ENCODE results near the gene ELF2. TPM values are rescaled to one million over a fixed set of nuclear protein-coding genes. Genes with fewer than 3 reads are reported as not detected.
A peak's percentile ranks its signal among the peaks of the same experiment; 100 is the strongest.
"Not testable (repeated sequence)": the region's sequence is repeated elsewhere in the genome, so short reads cannot be mapped to it uniquely, and the experiment has no call there.

Gene ELF2
- total RNA-seq, 1 donor from 2014 or later = 30.5 TPM

DNA sequence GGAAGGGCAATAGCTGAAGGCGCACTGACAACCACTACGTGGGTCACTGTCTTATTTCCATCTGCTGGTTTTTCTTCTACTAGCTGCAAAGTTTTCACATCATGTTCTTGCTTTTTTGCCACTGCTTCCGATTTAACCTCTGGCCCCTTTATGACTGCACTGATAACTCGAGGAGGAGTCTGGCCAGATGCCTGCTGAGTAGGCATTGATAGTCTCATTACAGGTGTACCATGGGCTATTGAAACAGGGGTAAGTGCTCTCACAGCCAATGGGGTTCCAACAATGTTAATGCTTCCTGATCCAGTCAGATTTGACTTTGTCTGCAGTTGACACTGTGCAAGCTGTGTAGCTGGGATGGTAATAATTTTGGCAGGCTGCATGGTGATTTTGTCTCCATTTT lies 118.0 kb downstream of the ELF2 start:
- intact Hi-C loops (cut with micrococcal nuclease); H3K27me3 Mint-ChIP-seq; H3K9me3 Mint-ChIP-seq; H3K4me3 Mint-ChIP-seq; DNase-seq: not testable (repeated sequence)
- Mint-ChIP-seq H3K27ac (peak overlapping the region; percentile 39), H3K4me1 (peaks cover 13% of the 10 kb centered on the region), H3K36me3 (ENCODE audit: low read depth) (peaks cover 57% of the 10 kb centered on the region)

DNA sequence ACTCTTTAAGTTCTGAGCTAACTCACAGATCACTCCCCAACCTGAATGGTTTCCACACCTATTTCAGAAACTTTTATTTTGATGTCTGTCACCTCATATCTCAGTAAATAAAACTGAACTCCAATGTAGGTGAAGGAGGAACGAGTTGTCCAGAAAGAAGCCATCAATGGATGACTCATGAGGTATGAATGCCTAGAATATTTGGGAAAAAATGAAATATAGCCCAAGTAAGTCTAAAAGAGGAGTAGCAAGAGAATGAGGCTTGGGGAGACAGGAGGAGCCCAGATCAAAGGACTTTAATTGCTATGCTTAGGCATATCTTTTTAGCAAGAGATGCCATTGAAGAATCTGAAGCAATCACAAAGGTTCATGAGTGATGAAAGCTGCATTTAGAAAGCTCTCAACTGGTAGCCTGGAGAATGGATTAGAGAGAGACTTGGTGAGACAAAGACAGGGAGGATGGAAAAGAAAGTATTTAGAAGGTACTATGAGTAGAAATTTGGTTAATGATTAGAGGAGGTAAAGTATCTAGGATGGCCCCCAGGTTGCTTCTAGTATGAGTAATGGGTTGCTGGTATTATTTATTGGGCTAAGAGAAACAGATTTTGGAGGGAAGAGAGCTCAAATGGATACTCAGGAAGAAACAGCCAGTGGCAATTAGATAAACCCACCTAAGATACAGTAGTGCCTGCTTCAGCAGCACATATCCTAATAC lies 122.1 kb downstream of the ELF2 start:
- Mint-ChIP-seq H3K27ac (no peak overlapping the region), H3K27me3 (no peaks in the 10 kb centered on the region), H3K4me3 (no peak overlapping the region), H3K36me3 (ENCODE audit: low read depth) (peaks cover 47% of the 10 kb centered on the region), H3K9me3 (no peaks in the 10 kb centered on the region), H3K4me1 (peaks cover 13% of the 10 kb centered on the region)
- no peak for DNase-seq
- intact Hi-C loops (cut with micrococcal nuclease) = no loop called here

DNA sequence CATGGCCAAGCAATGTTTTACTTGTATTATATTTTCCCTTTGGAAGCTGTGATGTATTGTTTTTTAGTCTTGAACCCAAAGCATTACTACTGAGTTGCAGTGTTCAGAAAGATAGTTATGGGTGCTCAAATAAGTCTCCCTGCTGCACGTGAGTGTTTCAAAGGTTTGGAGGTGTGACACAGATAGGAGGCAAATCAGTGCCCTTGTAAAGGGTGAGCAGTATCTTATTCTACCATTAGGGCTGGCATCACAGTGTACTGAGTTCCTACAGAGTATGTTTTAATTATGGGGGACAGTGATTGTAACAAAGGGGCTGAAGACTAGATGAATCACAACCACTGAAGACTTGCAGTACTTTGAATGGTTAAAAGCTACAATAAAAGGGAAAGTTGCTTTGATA lies 123.1 kb downstream of the ELF2 start:
- H3K27me3 Mint-ChIP-seq = no peaks in the 10 kb centered on the region
- H3K36me3 Mint-ChIP-seq (ENCODE audit: low read depth) = peaks cover 45% of the 10 kb centered on the region
- intact Hi-C loops (cut with micrococcal nuclease) = no loop called here
- H3K4me1 Mint-ChIP-seq = peaks cover 13% of the 10 kb centered on the region
- no peaks in the 10 kb centered on the region for H3K9me3 Mint-ChIP-seq
- no peak overlapping the region for H3K27ac Mint-ChIP-seq
- no peak overlapping the region for H3K4me3 Mint-ChIP-seq
- DNase-seq = no peak

DNA sequence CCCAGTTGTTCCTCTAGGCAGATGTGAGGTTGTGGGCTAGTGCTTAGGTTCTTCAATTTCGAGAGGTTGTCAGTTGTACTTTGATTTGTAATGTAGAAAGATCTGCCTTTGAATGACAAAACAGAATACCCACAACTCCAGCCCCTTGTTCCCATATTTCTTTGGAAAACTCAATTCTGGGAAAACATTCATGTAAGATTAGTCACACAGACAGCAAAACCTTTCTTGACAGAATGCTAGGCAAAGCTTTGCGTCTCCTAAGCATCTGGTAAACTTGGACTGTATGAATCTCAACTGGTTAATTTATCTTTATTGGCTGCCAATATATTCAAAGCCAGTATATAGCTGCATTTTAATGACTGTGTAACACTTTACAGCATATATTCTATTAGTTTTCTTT lies 126.6 kb downstream of the ELF2 start:
- no peak for DNase-seq
- H3K4me1 Mint-ChIP-seq = peaks cover 9% of the 10 kb centered on the region
- H3K27me3 Mint-ChIP-seq = no peaks in the 10 kb centered on the region
- H3K4me3 Mint-ChIP-seq = no peak overlapping the region
- peaks cover 39% of the 10 kb centered on the region for H3K36me3 Mint-ChIP-seq (ENCODE audit: low read depth)
- H3K27ac Mint-ChIP-seq = no peak overlapping the region
- intact Hi-C loops (cut with micrococcal nuclease) = no loop called here
- no peaks in the 10 kb centered on the region for H3K9me3 Mint-ChIP-seq

DNA sequence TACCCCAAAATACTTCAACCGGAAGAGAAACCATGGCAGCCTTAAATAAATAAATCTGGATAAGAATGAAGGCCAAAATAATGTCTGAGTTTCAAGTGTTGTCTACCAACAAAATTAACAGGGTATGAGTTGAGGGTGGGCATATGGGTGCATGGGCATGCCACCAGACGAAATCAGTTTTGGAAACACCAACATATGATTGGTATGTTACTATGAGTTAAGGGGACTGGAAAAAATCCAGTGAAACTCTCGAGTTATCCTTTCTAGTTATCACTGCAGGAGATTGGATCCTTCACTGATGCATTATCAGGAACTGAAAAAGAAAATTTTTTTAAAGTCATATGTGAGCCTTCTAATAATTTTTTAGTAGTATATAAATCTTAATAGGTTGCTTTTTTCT lies 129.0 kb downstream of the ELF2 start:
- H3K4me1 Mint-ChIP-seq = peaks cover 2% of the 10 kb centered on the region
- H3K4me3 Mint-ChIP-seq = no peak overlapping the region
- DNase-seq = no peak
- H3K27me3 Mint-ChIP-seq = no peaks in the 10 kb centered on the region
- H3K36me3 Mint-ChIP-seq (ENCODE audit: low read depth) = peaks cover 36% of the 10 kb centered on the region
- no peak overlapping the region for H3K27ac Mint-ChIP-seq
- intact Hi-C loops (cut with micrococcal nuclease) = no loop called here
- H3K9me3 Mint-ChIP-seq = no peaks in the 10 kb centered on the region

DNA sequence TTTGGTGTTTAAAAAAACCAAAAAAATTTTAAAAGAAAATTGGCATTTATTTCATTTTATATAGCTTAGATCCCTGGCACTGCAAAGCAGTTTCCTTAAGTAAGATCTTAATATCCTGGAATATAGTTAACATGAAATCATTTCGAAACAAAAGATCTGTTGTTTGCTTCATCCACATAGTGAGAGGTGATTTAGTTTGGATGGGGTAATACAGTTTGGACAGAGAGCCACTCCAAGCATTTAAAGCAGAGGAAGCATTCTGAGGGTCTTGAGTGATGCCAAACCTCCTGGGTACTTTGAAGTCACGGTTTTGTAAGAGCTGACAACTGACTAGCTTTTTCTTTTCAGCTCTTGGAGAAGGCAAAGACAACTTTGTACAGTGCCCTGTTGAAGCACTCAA lies 132.7 kb downstream of the ELF2 start:
- peaks cover 8% of the 10 kb centered on the region for H3K4me1 Mint-ChIP-seq
- H3K36me3 Mint-ChIP-seq (ENCODE audit: low read depth) = peaks cover 38% of the 10 kb centered on the region
- intact Hi-C loops (cut with micrococcal nuclease) = no loop called here
- DNase-seq = no peak
- no peak overlapping the region for H3K4me3 Mint-ChIP-seq
- H3K27ac Mint-ChIP-seq = no peak overlapping the region
- H3K9me3 Mint-ChIP-seq = no peaks in the 10 kb centered on the region
- H3K27me3 Mint-ChIP-seq = no peaks in the 10 kb centered on the region

DNA sequence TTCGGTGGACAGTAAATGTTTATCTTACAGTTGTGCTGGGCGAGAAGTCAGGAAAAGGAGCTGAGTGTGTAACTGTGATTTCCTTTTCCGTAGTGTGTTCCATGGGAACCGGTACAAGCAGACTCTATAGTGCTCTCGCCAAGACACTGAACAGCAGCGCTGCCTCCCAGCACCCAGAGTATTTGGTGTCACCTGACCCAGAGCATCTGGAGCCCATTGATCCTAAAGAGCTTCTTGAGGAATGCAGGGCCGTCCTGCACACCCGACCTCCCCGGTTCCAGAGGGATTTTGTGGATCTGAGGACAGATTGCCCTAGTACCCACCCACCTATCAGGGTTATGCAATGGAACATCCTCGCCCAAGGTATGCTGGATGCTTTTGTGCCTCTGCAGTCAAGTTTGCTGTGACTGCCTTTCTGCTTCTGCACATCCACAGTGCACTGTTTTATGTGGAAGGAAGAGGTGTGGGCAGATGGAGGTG lies 134.0 kb downstream of the ELF2 start:
- DNase-seq = no peak
- peak overlapping the region; percentile 11 for H3K27ac Mint-ChIP-seq
- peaks cover 8% of the 10 kb centered on the region for H3K4me1 Mint-ChIP-seq
- peaks cover 31% of the 10 kb centered on the region for H3K36me3 Mint-ChIP-seq (ENCODE audit: low read depth)
- intact Hi-C loops (cut with micrococcal nuclease) = no loop called here
- no peaks in the 10 kb centered on the region for H3K27me3 Mint-ChIP-seq
- no peak overlapping the region for H3K4me3 Mint-ChIP-seq
- H3K9me3 Mint-ChIP-seq = no peaks in the 10 kb centered on the region

DNA sequence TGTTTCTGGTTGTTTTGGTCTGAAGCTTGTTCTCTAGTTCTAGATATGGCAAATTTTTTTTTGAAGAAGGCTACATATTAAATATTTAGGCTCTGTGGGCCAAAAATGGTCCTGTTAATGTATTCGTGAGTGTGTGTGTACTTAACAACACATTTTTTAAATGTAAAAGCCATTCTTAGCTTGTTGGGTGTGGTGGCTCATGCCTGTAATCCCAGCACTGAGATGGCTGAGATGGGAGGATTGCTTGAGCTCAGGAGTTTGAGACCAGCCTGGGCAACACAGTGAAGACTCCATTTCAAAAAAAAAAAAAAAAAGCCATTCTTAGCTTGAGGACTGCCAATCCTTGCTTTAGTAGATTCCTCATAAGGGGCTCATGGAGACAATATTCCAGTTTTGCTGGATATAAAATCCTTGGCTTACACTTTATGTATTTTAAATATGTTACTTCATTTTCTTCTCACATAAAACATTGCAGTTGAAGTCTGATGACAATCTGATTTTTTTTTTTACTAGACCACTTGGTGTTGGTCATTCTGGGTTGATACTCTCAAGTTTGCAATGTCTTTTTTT lies 138.1 kb downstream of the ELF2 start:
- Mint-ChIP-seq H3K4me1 (peaks cover 16% of the 10 kb centered on the region), H3K9me3 (no peaks in the 10 kb centered on the region), H3K27me3 (no peaks in the 10 kb centered on the region), H3K27ac (no peak overlapping the region), H3K36me3 (ENCODE audit: low read depth) (peaks cover 25% of the 10 kb centered on the region), H3K4me3 (no peak overlapping the region)
- no peak for DNase-seq
- intact Hi-C loops (cut with micrococcal nuclease) = no loop called here

DNA sequence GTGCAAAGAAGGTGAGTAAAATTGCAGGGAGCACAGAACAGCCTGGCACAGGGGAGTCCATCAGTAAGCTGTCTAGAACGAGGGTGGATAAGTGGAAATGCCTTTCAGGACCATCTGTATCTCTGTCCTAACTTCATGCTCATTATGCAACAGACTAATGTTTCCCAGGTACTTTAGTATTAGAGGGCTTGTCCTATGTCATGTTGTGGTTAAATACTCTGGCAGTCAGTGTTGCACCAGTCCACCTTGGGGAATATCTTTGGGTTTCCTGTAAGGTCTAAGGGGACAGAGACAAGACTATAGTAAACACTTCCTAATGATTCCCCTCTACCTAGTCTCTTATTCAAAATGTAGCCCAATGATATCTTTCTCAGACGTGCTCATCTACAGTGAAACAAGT lies 140.1 kb downstream of the ELF2 start:
- DNase-seq = no peak
- intact Hi-C loops (cut with micrococcal nuclease) = no loop called here
- no peak overlapping the region for H3K4me3 Mint-ChIP-seq

DNA sequence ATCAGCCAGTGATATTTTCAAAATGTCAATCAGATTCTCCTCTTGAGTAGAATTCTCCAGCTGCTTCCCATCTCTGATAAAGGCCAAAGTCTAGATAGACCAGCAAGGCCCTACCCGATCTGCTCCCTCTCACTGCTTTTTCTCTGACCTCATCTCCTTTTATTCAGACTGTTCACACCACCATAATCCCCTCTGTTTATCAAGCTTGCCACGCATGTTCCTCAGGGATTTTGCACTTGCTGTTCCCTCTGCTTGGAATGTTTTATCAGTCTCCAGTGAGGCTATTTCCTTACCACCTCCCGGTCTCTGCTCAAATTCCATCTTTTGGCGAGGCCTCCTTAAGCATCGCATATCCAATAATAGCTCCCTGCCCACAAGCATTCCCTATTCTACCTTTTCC lies 141.4 kb downstream of the ELF2 start:
- intact Hi-C loops (cut with micrococcal nuclease) = no loop called here
- Mint-ChIP-seq H3K27ac (no peak overlapping the region), H3K9me3 (no peaks in the 10 kb centered on the region), H3K27me3 (no peaks in the 10 kb centered on the region), H3K36me3 (ENCODE audit: low read depth) (peaks cover 20% of the 10 kb centered on the region), H3K4me1 (peaks cover 15% of the 10 kb centered on the region), H3K4me3 (no peak overlapping the region)
- DNase-seq = no peak

More for the DNA sequence above, 140.1 kb downstream of the ELF2 start:
- Mint-ChIP-seq H3K27me3 (no peaks in the 10 kb centered on the region), H3K36me3 (ENCODE audit: low read depth) (peaks cover 21% of the 10 kb centered on the region), H3K9me3 (no peaks in the 10 kb centered on the region), H3K27ac (no peak overlapping the region), H3K4me1 (peaks cover 19% of the 10 kb centered on the region)

DNA sequence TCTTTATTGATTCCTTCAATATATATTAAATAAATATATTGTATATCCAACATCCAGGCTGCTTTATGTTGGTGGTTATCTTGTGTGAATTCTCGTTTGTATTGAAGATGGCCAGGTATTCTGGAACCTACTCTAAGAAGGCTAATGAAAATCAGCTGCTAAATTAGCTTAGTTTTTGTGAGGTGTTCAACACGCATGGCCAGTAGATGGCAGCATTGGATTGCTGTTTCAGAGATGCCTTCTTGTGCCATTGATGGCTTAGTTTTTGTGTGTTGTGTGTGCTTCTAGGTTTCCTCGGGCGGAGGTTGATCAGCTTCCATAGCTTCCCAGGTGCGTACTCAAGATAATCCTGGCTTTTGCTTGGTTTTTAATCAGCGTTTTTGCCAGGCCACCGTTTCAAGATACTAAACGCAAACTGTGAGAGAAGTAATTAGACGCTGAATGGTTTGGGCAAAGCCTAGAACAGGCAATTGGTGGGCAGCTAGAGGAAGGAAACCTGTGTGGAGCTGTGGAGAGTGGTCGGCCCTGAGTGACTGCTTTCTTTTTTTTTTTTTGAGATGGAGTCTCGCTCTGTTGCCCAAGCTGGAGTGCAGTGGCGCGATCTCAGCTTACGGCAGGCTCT lies 146.3 kb downstream of the ELF2 start:
- DNase-seq = peak; percentile 93
- peaks cover 13% of the 10 kb centered on the region for H3K4me1 Mint-ChIP-seq
- H3K27ac Mint-ChIP-seq = no peak overlapping the region
- H3K9me3 Mint-ChIP-seq = no peaks in the 10 kb centered on the region
- H3K27me3 Mint-ChIP-seq = no peaks in the 10 kb centered on the region
- peaks cover 13% of the 10 kb centered on the region for H3K36me3 Mint-ChIP-seq (ENCODE audit: low read depth)
- intact Hi-C loops (cut with micrococcal nuclease) = loop anchor here (1.0 to 5.0 kb wide), 3 partner anchors 54 to 147 kb away; partner anchors contain the start of gene ELF2
- no peak overlapping the region for H3K4me3 Mint-ChIP-seq

DNA sequence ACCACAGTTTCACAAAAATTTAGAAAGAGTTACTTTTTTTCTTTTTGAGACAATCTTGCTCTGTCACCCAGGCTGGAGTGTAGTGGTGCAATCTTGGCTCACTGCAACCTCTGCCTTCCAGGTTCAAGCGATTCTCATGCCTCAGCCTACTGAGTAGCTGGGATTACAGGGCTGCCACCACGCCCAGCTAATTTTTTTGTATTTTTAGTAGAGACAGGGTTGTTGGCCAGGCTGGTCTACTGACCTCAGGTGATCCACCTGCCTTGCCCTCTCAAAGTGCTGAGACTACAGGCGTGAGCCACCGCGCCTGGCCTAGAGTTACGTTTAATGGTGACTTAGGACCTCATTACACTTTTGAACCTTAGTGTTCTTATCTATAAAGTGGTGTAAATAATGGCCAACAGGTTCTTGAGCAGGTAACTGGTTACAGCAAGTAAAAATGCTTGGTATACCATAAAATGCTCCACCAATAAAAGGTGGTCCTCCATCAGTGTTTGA lies 147.1 kb downstream of the ELF2 start:
- not testable (repeated sequence) for H3K27ac Mint-ChIP-seq; H3K27me3 Mint-ChIP-seq; H3K4me3 Mint-ChIP-seq; H3K36me3 Mint-ChIP-seq (ENCODE audit: low read depth); H3K9me3 Mint-ChIP-seq; DNase-seq
- intact Hi-C loops (cut with micrococcal nuclease) = loop anchor here (1.0 to 5.0 kb wide), 3 partner anchors 54 to 147 kb away; partner anchors contain the start of gene ELF2
- peaks cover 11% of the 10 kb centered on the region for H3K4me1 Mint-ChIP-seq

DNA sequence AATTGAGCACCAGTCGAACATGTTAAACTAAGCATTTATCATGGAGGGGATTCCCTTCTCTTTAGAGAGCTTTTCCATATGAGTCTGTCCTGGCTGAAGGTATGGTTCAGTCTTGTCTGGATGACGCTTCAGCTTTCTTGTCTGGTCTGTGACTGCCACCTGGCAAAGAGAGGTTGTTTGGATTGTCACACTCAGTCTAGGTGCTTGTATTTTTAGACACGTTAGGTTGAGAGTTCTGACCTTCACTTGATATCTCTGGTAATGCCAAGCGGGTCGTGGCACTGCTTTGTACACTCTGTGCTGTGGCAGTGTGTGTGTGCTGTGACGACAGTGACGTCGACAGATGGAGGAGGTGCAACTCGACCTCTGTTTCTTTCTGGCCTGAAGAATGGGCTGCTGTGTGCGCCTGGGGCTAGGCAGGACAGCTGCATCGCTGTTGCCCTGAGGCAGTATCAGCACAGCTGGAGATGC lies 148.8 kb downstream of the ELF2 start:
- Mint-ChIP-seq H3K4me3 (no peak overlapping the region), H3K4me1 (peaks cover 11% of the 10 kb centered on the region), H3K9me3 (no peaks in the 10 kb centered on the region), H3K36me3 (ENCODE audit: low read depth) (peaks cover 10% of the 10 kb centered on the region), H3K27me3 (no peaks in the 10 kb centered on the region), H3K27ac (peak overlapping the region; percentile 20)
- intact Hi-C loops (cut with micrococcal nuclease) = no loop called here
- DNase-seq = no peak

DNA sequence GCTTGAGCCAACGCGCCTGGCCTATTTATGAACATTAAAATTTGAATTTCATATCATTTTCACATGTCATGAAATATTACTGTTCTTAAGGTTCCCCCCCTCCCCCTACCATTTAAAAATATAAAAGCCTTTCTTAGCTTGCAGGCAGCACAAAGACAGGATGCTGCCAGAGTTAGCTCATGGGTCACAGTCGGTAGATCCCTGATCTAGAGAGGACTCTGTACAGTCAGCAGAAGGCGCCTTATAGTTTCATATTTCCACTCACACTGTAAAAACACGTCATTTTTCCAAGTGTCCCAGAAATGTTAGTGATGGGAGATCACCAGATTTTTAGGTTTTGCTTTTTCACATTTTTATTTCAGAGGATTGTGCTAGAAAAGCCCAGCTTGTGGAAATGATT lies 149.2 kb downstream of the ELF2 start:
- no peak overlapping the region for H3K4me3 Mint-ChIP-seq
- no peaks in the 10 kb centered on the region for H3K27me3 Mint-ChIP-seq
- no peaks in the 10 kb centered on the region for H3K9me3 Mint-ChIP-seq
- intact Hi-C loops (cut with micrococcal nuclease) = no loop called here
- DNase-seq = no peak
- H3K36me3 Mint-ChIP-seq (ENCODE audit: low read depth) = peaks cover 12% of the 10 kb centered on the region
- H3K27ac Mint-ChIP-seq = no peak overlapping the region
- H3K4me1 Mint-ChIP-seq = peaks cover 11% of the 10 kb centered on the region
